ENCODE results near the gene PRKD1. TPM values are rescaled to one million over a fixed set of nuclear protein-coding genes. Genes with fewer than 3 reads are reported as not detected.

PRKD1 gene
- total RNA-seq, 1 experiment from 2014 or later: not detected

DNA sequence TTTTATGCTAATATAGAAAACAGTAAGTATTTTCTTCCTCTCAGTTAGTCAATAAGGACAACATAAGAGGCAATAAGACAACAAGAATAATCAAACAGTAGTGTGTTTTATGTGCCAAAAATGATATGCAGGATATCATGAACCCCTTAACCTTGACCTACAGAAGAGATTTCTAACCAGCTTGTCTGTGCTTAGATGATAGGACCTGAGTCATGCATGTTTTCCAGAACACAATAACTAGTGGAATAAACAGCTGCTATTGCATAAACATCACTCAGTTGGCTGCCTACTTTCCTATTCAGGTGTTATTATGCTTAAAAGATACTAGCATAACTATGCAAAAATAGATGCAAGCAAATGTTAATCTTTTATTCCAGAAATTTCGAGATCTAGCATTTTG lies 282.5 kb downstream of the PRKD1 start:
- no peak overlapping the region for H2AFZ ChIP-seq (ENCODE audit: low read length)
- H3K9me3 ChIP-seq (ENCODE audit: low read length): peaks cover 43% of the 10 kb centered on the region
- H3K4me2 ChIP-seq (ENCODE audit: low read depth, low read length, poor library complexity, severe bottlenecking): no peak overlapping the region
- DNase-seq: no peak
- H3K27me3 ChIP-seq (ENCODE audit: low read length): no peaks in the 10 kb centered on the region
- H3K79me2 ChIP-seq (ENCODE audit: low read length): no peaks in the 10 kb centered on the region
- no peak overlapping the region for H3K4me3 ChIP-seq (ENCODE audit: low read length)
- H3K27ac ChIP-seq (ENCODE audit: low read length): no peak overlapping the region
- no peaks in the 10 kb centered on the region for H3K9me2 ChIP-seq (replicated peaks; ENCODE audit: insufficient read depth, low read length)
- no peaks in the 10 kb centered on the region for H3K36me3 ChIP-seq (ENCODE audit: insufficient read depth, low read length)
- no peaks in the 10 kb centered on the region for H3K4me1 ChIP-seq (ENCODE audit: low read length)
- no peaks in the 10 kb centered on the region for H4K20me1 ChIP-seq (ENCODE audit: insufficient read depth, low read depth, low read length)
- no peak overlapping the region for H3K9ac ChIP-seq (ENCODE audit: low read length)

DNA sequence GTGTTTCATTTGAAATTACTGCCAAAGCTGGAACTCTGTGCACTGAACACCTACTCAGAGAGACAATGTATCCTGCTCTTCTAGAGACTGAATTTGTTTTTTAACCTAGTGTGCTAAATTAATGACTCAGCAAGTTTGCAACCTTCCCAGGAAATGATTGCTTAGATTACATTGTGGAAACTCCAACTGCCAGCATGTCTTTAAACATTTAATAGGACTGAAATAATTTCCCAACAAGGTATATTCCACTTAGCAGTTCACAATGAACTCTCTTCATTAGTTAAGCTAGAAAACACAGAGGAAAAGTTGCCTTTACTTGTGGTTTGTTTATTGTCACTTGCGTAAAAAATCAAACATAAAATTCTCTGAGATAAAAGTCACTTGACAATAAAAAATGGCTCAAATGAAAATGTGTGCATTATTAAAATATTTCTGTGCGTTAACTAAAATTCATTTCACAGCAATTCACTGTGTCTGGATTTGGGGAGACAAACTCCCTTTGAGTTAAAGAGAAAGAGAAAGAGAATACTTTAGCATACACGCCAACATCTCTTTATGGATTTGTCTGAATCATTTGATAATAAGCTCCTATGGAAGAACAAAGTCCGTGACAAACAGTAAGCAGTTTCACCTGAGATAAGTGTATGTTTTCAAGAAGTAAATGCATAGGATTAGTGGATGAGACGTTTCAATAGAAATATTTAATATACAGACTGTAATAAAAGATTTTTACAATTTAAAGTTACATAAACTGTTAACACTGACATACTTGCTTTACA lies 284.0 kb downstream of the PRKD1 start:
- Histone ChIP-seq H3K79me2 (ENCODE audit: low read length) (no peaks in the 10 kb centered on the region), H3K27me3 (ENCODE audit: low read length) (no peaks in the 10 kb centered on the region), H3K4me3 (ENCODE audit: low read length) (no peak overlapping the region), H3K36me3 (ENCODE audit: insufficient read depth, low read length) (no peaks in the 10 kb centered on the region), H2AFZ (ENCODE audit: low read length) (no peak overlapping the region), H3K9ac (ENCODE audit: low read length) (no peak overlapping the region), H3K4me1 (ENCODE audit: low read length) (no peaks in the 10 kb centered on the region), H3K9me3 (ENCODE audit: low read length) (peaks cover 32% of the 10 kb centered on the region), H3K27ac (ENCODE audit: low read length) (no peak overlapping the region), H4K20me1 (ENCODE audit: insufficient read depth, low read depth, low read length) (no peaks in the 10 kb centered on the region), H3K9me2 (replicated peaks; ENCODE audit: insufficient read depth, low read length) (no peaks in the 10 kb centered on the region), H3K4me2 (ENCODE audit: low read depth, low read length, poor library complexity, severe bottlenecking) (no peak overlapping the region)
- no peak for DNase-seq

DNA sequence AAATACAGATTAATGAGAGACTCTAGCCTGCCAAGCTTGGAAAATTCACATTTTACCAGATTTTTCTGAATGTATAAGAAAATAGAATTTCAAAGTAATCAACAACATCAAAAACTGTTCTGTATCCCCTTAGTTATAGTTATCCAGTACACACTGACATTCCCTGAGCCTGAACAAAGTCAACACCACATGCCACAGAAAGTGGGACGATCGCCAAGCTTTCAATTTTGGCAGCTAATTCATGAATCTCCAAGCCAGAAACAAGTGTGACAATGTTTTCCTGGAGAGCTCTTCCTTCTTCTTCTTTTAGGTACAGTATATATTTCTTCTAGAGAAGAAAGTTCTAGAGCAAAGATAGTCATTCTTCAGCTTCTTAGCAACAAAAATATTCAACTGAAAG lies 290.2 kb downstream of the PRKD1 start:
- no peak overlapping the region for H3K4me2 ChIP-seq (ENCODE audit: low read depth, low read length, poor library complexity, severe bottlenecking)

DNA sequence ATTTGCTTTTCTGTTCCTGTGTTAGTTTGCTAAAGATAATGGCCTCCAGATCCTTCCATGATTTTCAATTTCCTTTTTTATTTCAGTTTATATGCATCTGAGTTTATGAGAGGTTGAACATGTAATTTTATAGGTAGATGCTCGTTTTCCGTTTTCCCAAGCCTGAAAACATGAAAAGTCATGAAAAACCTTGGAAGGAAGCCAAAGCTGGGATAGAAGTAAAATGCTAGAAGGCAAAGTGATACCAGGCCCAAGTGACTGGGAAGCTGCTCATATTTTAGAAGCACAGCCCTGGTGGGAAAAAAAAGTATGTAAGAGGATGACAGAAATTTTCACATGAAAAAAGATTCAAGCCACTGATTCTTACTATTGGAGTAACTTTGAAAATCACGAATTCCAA lies 290.8 kb downstream of the PRKD1 start:
- Histone ChIP-seq H4K20me1 (ENCODE audit: insufficient read depth, low read depth, low read length) (no peaks in the 10 kb centered on the region), H2AFZ (ENCODE audit: low read length) (no peak overlapping the region), H3K36me3 (ENCODE audit: insufficient read depth, low read length) (no peaks in the 10 kb centered on the region), H3K4me1 (ENCODE audit: low read length) (no peaks in the 10 kb centered on the region), H3K27me3 (ENCODE audit: low read length) (no peaks in the 10 kb centered on the region), H3K27ac (ENCODE audit: low read length) (no peak overlapping the region), H3K9ac (ENCODE audit: low read length) (no peak overlapping the region), H3K9me3 (ENCODE audit: low read length) (peaks cover 40% of the 10 kb centered on the region), H3K9me2 (replicated peaks; ENCODE audit: insufficient read depth, low read length) (no peaks in the 10 kb centered on the region), H3K4me2 (ENCODE audit: low read depth, low read length, poor library complexity, severe bottlenecking) (no peak overlapping the region), H3K79me2 (ENCODE audit: low read length) (no peaks in the 10 kb centered on the region), H3K4me3 (ENCODE audit: low read length) (no peak overlapping the region)
- DNase-seq: no peak

More for the DNA sequence above, 290.2 kb downstream of the PRKD1 start:
- peaks cover 36% of the 10 kb centered on the region for H3K9me3 ChIP-seq (ENCODE audit: low read length)
- H3K27me3 ChIP-seq (ENCODE audit: low read length): no peaks in the 10 kb centered on the region
- no peaks in the 10 kb centered on the region for H3K36me3 ChIP-seq (ENCODE audit: insufficient read depth, low read length)
- H3K9me2 ChIP-seq (replicated peaks; ENCODE audit: insufficient read depth, low read length): no peaks in the 10 kb centered on the region
- H3K27ac ChIP-seq (ENCODE audit: low read length): no peak overlapping the region
- no peak overlapping the region for H3K9ac ChIP-seq (ENCODE audit: low read length)
- DNase-seq: no peak
- H3K4me1 ChIP-seq (ENCODE audit: low read length): no peaks in the 10 kb centered on the region
- H3K4me3 ChIP-seq (ENCODE audit: low read length): no peak overlapping the region
- H2AFZ ChIP-seq (ENCODE audit: low read length): no peak overlapping the region
- H3K79me2 ChIP-seq (ENCODE audit: low read length): no peaks in the 10 kb centered on the region
- no peaks in the 10 kb centered on the region for H4K20me1 ChIP-seq (ENCODE audit: insufficient read depth, low read depth, low read length)

DNA sequence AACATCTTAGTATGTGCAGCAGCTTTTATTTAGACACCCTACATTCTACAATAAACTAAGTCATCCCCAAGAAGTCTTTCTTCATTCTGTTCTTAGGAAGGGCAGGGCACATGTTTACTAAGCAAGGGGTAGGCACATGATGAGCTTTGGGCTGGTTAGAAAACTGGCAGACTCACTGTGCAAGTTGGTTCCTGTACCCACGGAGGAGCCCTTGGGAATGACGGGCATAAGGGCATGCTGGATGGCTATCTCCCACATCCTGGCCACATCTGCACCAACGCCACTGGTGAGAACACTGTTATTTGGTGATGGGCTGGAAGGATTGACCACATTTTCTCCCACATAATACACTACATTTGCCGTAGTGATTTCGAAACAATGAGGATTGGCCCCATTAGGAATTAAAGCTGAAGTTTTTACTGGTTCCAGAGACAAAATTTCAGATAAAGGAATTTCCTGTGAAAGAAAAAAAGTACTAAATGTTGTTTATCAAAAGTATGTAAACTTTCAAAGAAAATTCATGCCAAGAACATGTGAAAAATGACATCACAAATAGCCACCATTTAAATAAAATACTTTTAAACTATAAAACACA lies 297.0 kb downstream of the PRKD1 start:
- no peaks in the 10 kb centered on the region for H3K27me3 ChIP-seq (ENCODE audit: low read length)
- H3K4me1 ChIP-seq (ENCODE audit: low read length): no peaks in the 10 kb centered on the region
- H3K4me2 ChIP-seq (ENCODE audit: low read depth, low read length, poor library complexity, severe bottlenecking): no peak overlapping the region
- H3K9me3 ChIP-seq (ENCODE audit: low read length): peaks cover 48% of the 10 kb centered on the region
- no peaks in the 10 kb centered on the region for H3K36me3 ChIP-seq (ENCODE audit: insufficient read depth, low read length)
- no peak for DNase-seq
- H4K20me1 ChIP-seq (ENCODE audit: insufficient read depth, low read depth, low read length): no peaks in the 10 kb centered on the region
- H2AFZ ChIP-seq (ENCODE audit: low read length): no peak overlapping the region
- no peak overlapping the region for H3K9ac ChIP-seq (ENCODE audit: low read length)
- no peaks in the 10 kb centered on the region for H3K79me2 ChIP-seq (ENCODE audit: low read length)
- no peak overlapping the region for H3K4me3 ChIP-seq (ENCODE audit: low read length)
- no peak overlapping the region for H3K27ac ChIP-seq (ENCODE audit: low read length)
- no peaks in the 10 kb centered on the region for H3K9me2 ChIP-seq (replicated peaks; ENCODE audit: insufficient read depth, low read length)

DNA sequence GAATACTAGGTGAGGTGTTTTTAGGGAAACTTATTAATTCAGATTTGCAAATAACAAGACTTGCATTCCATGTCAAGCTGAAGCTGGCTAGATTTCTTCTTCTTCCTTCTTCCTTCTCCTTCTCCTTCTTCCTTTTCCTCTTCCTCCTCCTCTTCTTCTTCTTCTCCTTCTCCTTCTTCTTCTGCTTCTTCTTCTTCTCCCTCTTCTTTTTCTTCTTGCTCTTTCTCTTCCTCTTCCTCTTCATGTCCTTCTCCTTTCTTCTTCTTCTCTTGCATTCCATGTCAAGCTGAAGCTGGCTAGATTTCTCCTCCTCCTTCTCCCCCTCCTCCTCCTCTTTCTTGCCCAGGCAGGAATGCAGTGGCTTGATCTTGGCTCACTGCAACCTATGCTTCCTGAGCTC lies 297.8 kb downstream of the PRKD1 start:
- DNase-seq: no peak
- no peak overlapping the region for H3K4me3 ChIP-seq (ENCODE audit: low read length)
- no peaks in the 10 kb centered on the region for H3K4me1 ChIP-seq (ENCODE audit: low read length)
- H3K9me3 ChIP-seq (ENCODE audit: low read length): peaks cover 48% of the 10 kb centered on the region
- no peaks in the 10 kb centered on the region for H3K79me2 ChIP-seq (ENCODE audit: low read length)
- H3K27ac ChIP-seq (ENCODE audit: low read length): no peak overlapping the region
- no peaks in the 10 kb centered on the region for H4K20me1 ChIP-seq (ENCODE audit: insufficient read depth, low read depth, low read length)
- no peaks in the 10 kb centered on the region for H3K36me3 ChIP-seq (ENCODE audit: insufficient read depth, low read length)
- no peaks in the 10 kb centered on the region for H3K27me3 ChIP-seq (ENCODE audit: low read length)
- H3K4me2 ChIP-seq (ENCODE audit: low read depth, low read length, poor library complexity, severe bottlenecking): no peak overlapping the region
- H3K9ac ChIP-seq (ENCODE audit: low read length): no peak overlapping the region
- no peaks in the 10 kb centered on the region for H3K9me2 ChIP-seq (replicated peaks; ENCODE audit: insufficient read depth, low read length)
- no peak overlapping the region for H2AFZ ChIP-seq (ENCODE audit: low read length)

DNA sequence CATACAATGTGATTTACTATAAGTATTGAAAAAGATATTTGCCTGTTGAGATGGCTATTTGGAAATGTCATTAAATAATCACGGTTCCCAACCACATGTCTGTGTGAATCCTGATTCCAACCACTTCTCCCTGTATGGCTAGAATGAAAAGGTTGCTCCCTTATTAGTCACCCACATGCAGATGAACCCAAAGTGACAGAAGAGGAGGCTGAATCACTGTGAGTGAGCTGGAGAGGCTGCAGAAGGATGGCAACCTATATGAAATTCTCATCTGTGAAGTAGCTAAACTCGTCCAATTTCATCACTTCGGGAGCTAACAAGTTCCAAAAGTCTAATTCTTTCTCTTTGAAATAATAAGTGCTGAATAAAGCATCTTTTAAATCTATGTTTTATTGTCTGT lies 300.5 kb downstream of the PRKD1 start:
- no peak overlapping the region for H3K9ac ChIP-seq (ENCODE audit: low read length)
- H3K9me3 ChIP-seq (ENCODE audit: low read length): peaks cover 46% of the 10 kb centered on the region
- DNase-seq: no peak
- no peak overlapping the region for H2AFZ ChIP-seq (ENCODE audit: low read length)
- no peaks in the 10 kb centered on the region for H3K4me1 ChIP-seq (ENCODE audit: low read length)
- H3K4me3 ChIP-seq (ENCODE audit: low read length): no peak overlapping the region
- H3K27ac ChIP-seq (ENCODE audit: low read length): no peak overlapping the region
- no peak overlapping the region for H3K4me2 ChIP-seq (ENCODE audit: low read depth, low read length, poor library complexity, severe bottlenecking)
- no peaks in the 10 kb centered on the region for H3K36me3 ChIP-seq (ENCODE audit: insufficient read depth, low read length)
- H3K79me2 ChIP-seq (ENCODE audit: low read length): no peaks in the 10 kb centered on the region
- no peaks in the 10 kb centered on the region for H3K27me3 ChIP-seq (ENCODE audit: low read length)
- no peaks in the 10 kb centered on the region for H4K20me1 ChIP-seq (ENCODE audit: insufficient read depth, low read depth, low read length)
- no peaks in the 10 kb centered on the region for H3K9me2 ChIP-seq (replicated peaks; ENCODE audit: insufficient read depth, low read length)

DNA sequence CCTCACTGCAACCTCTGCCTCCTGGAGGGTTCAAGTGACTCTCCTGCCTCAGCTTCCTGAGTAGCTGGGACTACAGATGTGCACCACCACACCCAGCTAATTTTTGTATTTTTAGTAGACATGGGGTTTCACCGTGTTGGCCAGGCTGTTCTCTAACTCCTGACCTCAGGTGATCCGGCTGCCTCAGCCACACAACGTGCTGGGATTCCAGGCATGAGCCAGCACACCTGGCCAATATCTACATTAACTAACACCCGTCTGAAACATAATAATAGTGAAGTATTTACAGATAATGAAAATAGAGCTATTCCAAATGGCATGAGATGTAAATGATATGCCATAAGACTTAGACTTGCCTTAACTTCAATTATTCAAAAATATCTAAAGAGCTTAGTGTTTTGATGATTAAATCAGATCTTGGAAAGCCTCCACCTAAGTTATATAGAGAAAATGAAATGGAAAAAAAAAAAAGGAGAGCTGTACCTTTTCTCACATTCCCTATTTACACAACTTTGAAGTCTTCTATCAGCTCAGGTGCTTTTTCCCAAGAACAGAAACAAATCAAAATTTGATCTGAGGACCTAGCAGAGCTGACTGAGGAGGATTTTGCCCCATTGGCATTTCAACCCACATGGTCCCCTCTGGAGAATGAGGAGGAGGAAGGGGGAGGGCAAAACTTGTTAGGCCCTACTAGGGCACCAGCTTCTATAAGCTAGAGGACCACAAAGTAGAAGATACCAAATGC lies 309.2 kb downstream of the PRKD1 start:
- no peaks in the 10 kb centered on the region for H3K36me3 ChIP-seq (ENCODE audit: insufficient read depth, low read length)
- H2AFZ ChIP-seq (ENCODE audit: low read length): no peak overlapping the region
- H3K9me3 ChIP-seq (ENCODE audit: low read length): peaks cover 49% of the 10 kb centered on the region
- no peak for DNase-seq
- H3K9me2 ChIP-seq (replicated peaks; ENCODE audit: insufficient read depth, low read length): no peaks in the 10 kb centered on the region
- no peak overlapping the region for H3K9ac ChIP-seq (ENCODE audit: low read length)
- H3K27me3 ChIP-seq (ENCODE audit: low read length): no peaks in the 10 kb centered on the region
- no peak overlapping the region for H3K4me2 ChIP-seq (ENCODE audit: low read depth, low read length, poor library complexity, severe bottlenecking)
- no peak overlapping the region for H3K27ac ChIP-seq (ENCODE audit: low read length)
- H4K20me1 ChIP-seq (ENCODE audit: insufficient read depth, low read depth, low read length): no peaks in the 10 kb centered on the region
- H3K79me2 ChIP-seq (ENCODE audit: low read length): no peaks in the 10 kb centered on the region
- H3K4me1 ChIP-seq (ENCODE audit: low read length): no peaks in the 10 kb centered on the region
- H3K4me3 ChIP-seq (ENCODE audit: low read length): no peak overlapping the region
